ENCODE data around the gene CDH4.

CDH4 gene

GRCh38 chr20:61807471-61808160, 555.6 kb downstream of the CDH4 start:
- no peak for DNase-seq
- no peak overlapping the region for H3K4me3 ChIP-seq (ENCODE audit: low read depth in 1 of 2, low read length in 2 of 2)
- H3K4me2 ChIP-seq (ENCODE audit: insufficient read depth, low read length), result no peak overlapping the region
- no peak overlapping the region for H3K27ac ChIP-seq (ENCODE audit: low read length)
- no peak overlapping the region for H3K9ac ChIP-seq (ENCODE audit: low read depth, low read length)
- no peak for TF ChIP-seq CTCF (IDR thresholded peaks at IDR 0.05; ENCODE audit: borderline replicate concordance, extremely low read depth, low read length, poor library complexity, severe bottlenecking)
- TF ChIP-seq EZH2 (IDR thresholded peaks at IDR 0.05; ENCODE audit: borderline replicate concordance, low read depth, low read length, severe bottlenecking), result no peak
- H3K4me1 ChIP-seq (ENCODE audit: insufficient read depth, low read length), result no peaks in the 10 kb centered on the region
- no peak for ATAC-seq (ENCODE audit: insufficient read depth, low read depth)
- H3K9me3 ChIP-seq (ENCODE audit: insufficient read depth, low read length, severe bottlenecking), result no peaks in the 10 kb centered on the region
- H4K20me1 ChIP-seq (ENCODE audit: insufficient read depth, low read length), result peaks cover 12% of the 10 kb centered on the region; the same call in 1 of the 2 replicates
- H3K36me3 ChIP-seq (ENCODE audit: insufficient read depth, low read length), result no peaks in the 10 kb centered on the region
- H3K79me2 ChIP-seq (ENCODE audit: insufficient read depth, low read length), result no peaks in the 10 kb centered on the region
- H3K27me3 ChIP-seq (ENCODE audit: insufficient read depth, low read length, poor library complexity), result peaks cover 7% of the 10 kb centered on the region
- H2AFZ ChIP-seq (ENCODE audit: low read depth, low read length), result no peak overlapping the region

- Histone ChIP-seq H3K9ac (ENCODE audit: low read depth, low read length) (no peak overlapping the region), H3K79me2 (ENCODE audit: insufficient read depth, low read length) (no peaks in the 10 kb centered on the region), H3K4me1 (ENCODE audit: insufficient read depth, low read length) (no peaks in the 10 kb centered on the region), H2AFZ (ENCODE audit: low read depth, low read length) (no peak overlapping the region), H3K27ac (ENCODE audit: low read length) (no peak overlapping the region), H3K4me2 (ENCODE audit: insufficient read depth, low read length) (no peak overlapping the region), H4K20me1 (ENCODE audit: insufficient read depth, low read length) (peaks cover 12% of the 10 kb centered on the region; the same call in 1 of the 2 replicates), H3K9me3 (ENCODE audit: insufficient read depth, low read length, severe bottlenecking) (no peaks in the 10 kb centered on the region), H3K27me3 (ENCODE audit: insufficient read depth, low read length, poor library complexity) (peaks cover 7% of the 10 kb centered on the region), H3K4me3 (ENCODE audit: low read depth in 1 of 2, low read length in 2 of 2) (no peak overlapping the region), H3K36me3 (ENCODE audit: insufficient read depth, low read length) (no peaks in the 10 kb centered on the region)
- TF ChIP-seq CTCF (IDR thresholded peaks at IDR 0.05; ENCODE audit: borderline replicate concordance, extremely low read depth, low read length, poor library complexity, severe bottlenecking) (no peak), EZH2 (IDR thresholded peaks at IDR 0.05; ENCODE audit: borderline replicate concordance, low read depth, low read length, severe bottlenecking) (no peak)
- ATAC-seq (ENCODE audit: insufficient read depth, low read depth) (no peak), DNase-seq (no peak)
Measured at GRCh38 chr20:61808447-61808846, 556.4 kb downstream of the CDH4 start.

DNA sequence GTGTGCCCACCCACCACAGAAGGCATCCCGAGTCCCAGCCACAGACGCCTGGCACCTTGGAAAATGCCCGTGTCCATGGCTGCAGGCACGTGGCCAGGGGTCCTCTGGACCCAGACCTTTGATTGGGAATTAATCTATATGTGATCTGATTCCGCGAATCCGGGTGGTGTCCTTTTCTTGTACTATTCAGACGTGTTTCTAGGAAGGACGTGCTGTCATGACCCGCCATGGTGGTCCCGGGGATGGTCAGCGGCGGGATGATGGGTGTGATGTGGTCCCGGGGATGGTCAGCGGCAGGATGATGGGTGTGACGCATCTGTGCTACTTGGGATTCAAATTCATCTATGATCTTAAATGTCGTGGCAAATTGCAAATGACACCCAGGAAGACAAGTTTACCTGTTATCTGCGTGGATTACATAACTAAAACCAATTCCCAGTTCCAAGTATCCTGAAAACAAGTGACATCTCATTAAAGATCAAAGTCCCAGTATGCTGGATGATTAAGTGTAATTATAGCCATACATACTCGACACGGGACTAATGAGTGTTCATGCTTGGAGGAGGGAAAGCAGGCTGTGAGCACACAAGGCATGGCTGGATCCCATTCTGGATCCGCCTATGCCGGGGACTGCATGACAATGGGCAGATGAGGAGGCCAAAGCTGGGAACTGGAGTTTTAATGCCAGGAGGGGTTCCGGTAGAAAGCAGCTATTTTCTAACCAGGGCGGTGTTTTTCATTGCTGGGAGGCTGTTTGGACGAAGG, 557.1 kb downstream of the CDH4 start:
- DNase-seq (no peak), ATAC-seq (ENCODE audit: insufficient read depth, low read depth) (no peak)
- Histone ChIP-seq H3K27ac (ENCODE audit: low read length) (no peak overlapping the region), H2AFZ (ENCODE audit: low read depth, low read length) (no peak overlapping the region), H4K20me1 (ENCODE audit: insufficient read depth, low read length) (peaks cover 12% of the 10 kb centered on the region; the same call in 1 of the 2 replicates), H3K27me3 (ENCODE audit: insufficient read depth, low read length, poor library complexity) (peaks cover 13% of the 10 kb centered on the region), H3K4me2 (ENCODE audit: insufficient read depth, low read length) (no peak overlapping the region), H3K4me1 (ENCODE audit: insufficient read depth, low read length) (no peaks in the 10 kb centered on the region), H3K4me3 (ENCODE audit: low read depth in 1 of 2, low read length in 2 of 2) (no peak overlapping the region), H3K9ac (ENCODE audit: low read depth, low read length) (no peak overlapping the region), H3K36me3 (ENCODE audit: insufficient read depth, low read length) (no peaks in the 10 kb centered on the region), H3K79me2 (ENCODE audit: insufficient read depth, low read length) (no peaks in the 10 kb centered on the region), H3K9me3 (ENCODE audit: insufficient read depth, low read length, severe bottlenecking) (no peaks in the 10 kb centered on the region)
- TF ChIP-seq EZH2 (IDR thresholded peaks at IDR 0.05; ENCODE audit: borderline replicate concordance, low read depth, low read length, severe bottlenecking), result no peak
- no peak for TF ChIP-seq CTCF (IDR thresholded peaks at IDR 0.05; ENCODE audit: borderline replicate concordance, extremely low read depth, low read length, poor library complexity, severe bottlenecking)
